GM06990 (cell line): ENCODE results near the gene URM1.

Experiments
- DNase-seq: peaks from one replicate; pipeline ENCODE4 v3.0.0-alpha.2; 2011; ENCODE audit not compliant: insufficient read length; ENCODE audit errors: extremely low read depth
- H3K27me3 ChIP-seq: replicated peaks from 2 replicates; pipeline ENCODE4 v1.6.0; 2011; ENCODE audit warnings: low read length; ENCODE audit not compliant: control insufficient read depth, insufficient read depth
- H3K36me3 ChIP-seq: 2 replicates; pipeline ENCODE4 v1.5.1; 2011; ENCODE audit warnings: low read length; ENCODE audit not compliant: control insufficient read depth, insufficient read depth
- H3K4me3 ChIP-seq: replicated peaks from 2 replicates; pipeline ENCODE4 v1.5.1; 2011; ENCODE audit warnings: low read depth, mild to moderate bottlenecking, control low read depth, low read length
- TF ChIP-seq, protein P1 (sequence below): IDR thresholded peaks from 2 replicates; pipeline ENCODE4 v1.5.1; 2011; ENCODE audit warnings: low read length, control low read depth, mild to moderate bottlenecking, inconsistent platforms; ENCODE audit not compliant: insufficient read depth, poor library complexity, severe bottlenecking

The URM1 gene

GRCh38 chr9:128390813-128391711 is 19.9 kb downstream of the URM1 start:
- peaks cover 25% of the 10 kb centered on the region for H3K36me3 ChIP-seq
- no peaks in the 10 kb centered on the region for H3K27me3 ChIP-seq
- DNase-seq: no peak
- TF ChIP-seq, protein P1, sequence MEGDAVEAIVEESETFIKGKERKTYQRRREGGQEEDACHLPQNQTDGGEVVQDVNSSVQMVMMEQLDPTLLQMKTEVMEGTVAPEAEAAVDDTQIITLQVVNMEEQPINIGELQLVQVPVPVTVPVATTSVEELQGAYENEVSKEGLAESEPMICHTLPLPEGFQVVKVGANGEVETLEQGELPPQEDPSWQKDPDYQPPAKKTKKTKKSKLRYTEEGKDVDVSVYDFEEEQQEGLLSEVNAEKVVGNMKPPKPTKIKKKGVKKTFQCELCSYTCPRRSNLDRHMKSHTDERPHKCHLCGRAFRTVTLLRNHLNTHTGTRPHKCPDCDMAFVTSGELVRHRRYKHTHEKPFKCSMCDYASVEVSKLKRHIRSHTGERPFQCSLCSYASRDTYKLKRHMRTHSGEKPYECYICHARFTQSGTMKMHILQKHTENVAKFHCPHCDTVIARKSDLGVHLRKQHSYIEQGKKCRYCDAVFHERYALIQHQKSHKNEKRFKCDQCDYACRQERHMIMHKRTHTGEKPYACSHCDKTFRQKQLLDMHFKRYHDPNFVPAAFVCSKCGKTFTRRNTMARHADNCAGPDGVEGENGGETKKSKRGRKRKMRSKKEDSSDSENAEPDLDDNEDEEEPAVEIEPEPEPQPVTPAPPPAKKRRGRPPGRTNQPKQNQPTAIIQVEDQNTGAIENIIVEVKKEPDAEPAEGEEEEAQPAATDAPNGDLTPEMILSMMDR: no peak
- no peak overlapping the region for H3K4me3 ChIP-seq

GRCh38 chr9:128391956-128392301 is 20.8 kb downstream of the URM1 start:
- no peak overlapping the region for H3K4me3 ChIP-seq
- no peak for DNase-seq

GRCh38 chr9:128392302-128393144 is 21.3 kb downstream of the URM1 start:
- Histone ChIP-seq H3K36me3 (peaks cover 16% of the 10 kb centered on the region), H3K27me3 (no peaks in the 10 kb centered on the region; the same call in 1 of the 2 replicates)

More at GRCh38 chr9:128391956-128392301, 20.8 kb downstream of the URM1 start:
- no peaks in the 10 kb centered on the region for H3K27me3 ChIP-seq
- H3K36me3 ChIP-seq: peaks cover 18% of the 10 kb centered on the region
- TF ChIP-seq, protein P1: no peak

DNA sequence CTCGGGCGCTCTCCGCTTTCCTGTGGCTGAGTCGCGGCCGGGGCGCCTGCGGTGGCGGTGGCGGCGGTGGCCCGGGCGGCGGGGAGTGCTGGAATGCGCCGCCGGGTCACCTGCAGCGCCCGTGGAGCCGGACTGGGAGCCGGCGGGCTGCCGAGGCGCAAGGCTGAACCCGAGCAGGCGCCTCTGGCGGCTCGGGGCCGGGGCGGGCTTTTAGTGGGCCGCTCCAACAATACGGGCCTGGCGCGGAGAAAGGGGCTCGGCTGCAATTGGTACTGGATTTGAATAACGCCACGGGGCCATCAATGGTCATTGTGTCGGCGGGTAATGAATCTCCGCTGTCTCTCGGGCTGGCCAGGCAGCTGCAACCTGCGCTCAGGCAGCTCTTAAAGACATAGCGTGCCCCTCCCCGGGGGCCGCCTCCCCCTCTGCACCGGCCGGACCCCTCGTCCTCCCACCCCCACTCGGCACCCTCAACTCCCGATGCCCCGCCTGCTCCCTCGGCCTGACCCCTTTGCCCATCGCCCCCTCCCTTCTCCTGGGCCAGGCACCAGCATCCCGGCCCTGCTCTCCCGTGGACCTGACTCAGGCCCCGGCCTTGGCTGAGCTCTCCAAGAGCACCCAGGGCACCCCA is 22.1 kb downstream of the URM1 start:
- H3K27me3 ChIP-seq: no peaks in the 10 kb centered on the region; the same call in 1 of the 2 replicates
- H3K36me3 ChIP-seq: peaks cover 12% of the 10 kb centered on the region
- H3K4me3 ChIP-seq: no peak overlapping the region

More at GRCh38 chr9:128392302-128393144, 21.3 kb downstream of the URM1 start:
- no peak overlapping the region for H3K4me3 ChIP-seq
- TF ChIP-seq, protein P1: no peak
- no peak for DNase-seq

DNA sequence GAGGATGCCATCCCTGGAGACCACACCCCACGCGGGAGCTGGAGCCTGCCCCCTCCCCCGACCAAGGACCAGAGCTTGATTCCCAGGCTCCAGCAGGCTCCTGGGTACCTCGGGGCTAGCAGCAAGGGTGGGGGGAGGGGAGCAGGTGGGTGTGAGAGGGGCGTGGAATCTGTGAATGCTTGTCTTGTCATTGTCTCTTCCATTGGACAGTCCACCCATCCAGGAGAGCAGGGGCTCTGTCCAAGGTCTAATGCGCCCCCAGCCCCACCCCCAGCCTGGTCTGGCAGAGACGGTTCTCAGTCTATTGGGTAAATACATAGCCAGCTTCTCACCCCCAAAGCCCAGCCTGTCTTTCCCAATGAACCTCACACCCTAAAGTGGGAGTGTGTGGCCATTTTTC is 22.8 kb downstream of the URM1 start:
- DNase-seq: no peak
- Histone ChIP-seq H3K4me3 (no peak overlapping the region), H3K27me3 (no peaks in the 10 kb centered on the region; the same call in 1 of the 2 replicates), H3K36me3 (peaks cover 8% of the 10 kb centered on the region)
- TF ChIP-seq, protein P1: no peak

More for the DNA sequence above, 22.1 kb downstream of the URM1 start:
- TF ChIP-seq, protein P1: no peak
- DNase-seq: no peak
